Adrenal gland (tissue), 12 donors: Measurements from ENCODE around the gene IMMP2L. TPM values are rescaled to one million over a fixed set of nuclear protein-coding genes. Genes with fewer than 3 reads are reported as not detected.

ENCODE experiments used
- DNase-seq, 7 donors: peaks; one replicate each; pipeline ENCODE4 v3.0.0-alpha.2; 2019 to 2020
- H3K27ac ChIP-seq, 5 donors: fragments of 200-600 bp; sonication (generic) in 4 of 5; 1 replicate in 3 of 5; 2 replicates in 2 of 5; pipeline versions ENCODE4 v1.5.1 to v1.8.0; 2016 to 2020; ENCODE audit warnings: mild to moderate bottlenecking in 1 of 5
- H3K27me3 ChIP-seq: fragments of 200-600 bp; 2 replicates; pipeline ENCODE4 v1.8.0; 2021
- H3K36me3 ChIP-seq, 2 donors: fragments of 200-600 bp; replicated peaks in 1 of 2; 1 replicate in 1 of 2; 2 replicates in 1 of 2; pipeline versions ENCODE4 v1.5.1 to v1.8.0; 2018 to 2022
- H3K4me1 ChIP-seq, 2 donors: fragments of 200-600 bp; replicated peaks in 1 of 2; 1 replicate in 1 of 2; 2 replicates in 1 of 2; pipeline versions ENCODE4 v1.5.1 to v1.8.0; 2018 to 2021
- H3K4me3 ChIP-seq, 4 donors: fragments of 200-600 bp; sonication (generic) in 3 of 4; one replicate each; pipeline ENCODE4 v1.5.1; 2016 to 2018
- H3K9me3 ChIP-seq, 3 donors: fragments of 200-600 bp; sonication (generic) in 1 of 3; replicated peaks in 1 of 3; 1 replicate in 2 of 3; 2 replicates in 1 of 3; pipeline versions ENCODE4 v1.5.1 to v1.8.0; 2016 to 2021
- CTCF ChIP-seq, 6 experiments: fragments of 450-650 bp in 4 of 6; fragments of 200-600 bp in 2 of 6; sonication (generic) in 1 of 6; IDR thresholded peaks; 1 replicate in 5 of 6; 2 replicates in 1 of 6; pipeline versions ENCODE4 v1.5.1 to v1.8.0; 2016 to 2021; ENCODE audit warnings: antibody characterized with exemption in 6 of 6, mild to moderate bottlenecking in 2 of 6, moderate library complexity in 1 of 6
- POLR2A ChIP-seq, 2 donors: fragments of 450-650 bp; IDR thresholded peaks; one replicate each; pipeline ENCODE4 v1.6.1; 2017; ENCODE audit warnings: antibody characterized with exemption in 2 of 2, mild to moderate bottlenecking in 2 of 2, moderate library complexity in 1 of 2
- WGBS, 4 donors: extraction: QIAGEN DNeasy Blood & Tissue Kit in 2 of 4; methylation state at CpG; one replicate each; pipeline versions ENCODE4 v1.1.5 to v1.1.7; 2013 to 2017; 5-methylcytosine and 5-hydroxymethylcytosine counted together
- intact Hi-C, 2 donors: fragments of 100-400 bp; cut with DNase I; formaldehyde crosslinking; loops; one replicate each; pipeline versions ENCODE4 v1.14.1 to v1.15.0; 2022 to 2023
- polyA plus RNA-seq, 3 donors: library from polyadenylated mRNA; stranded (reverse); fragments of 200-250 nt in 2 of 3; fragments of 350-450 nt in 1 of 3; fragmentation: Illumina TruSeq in 1 of 3; extraction: RNeasy Lipid Tissue Mini Kit (QIAGEN cat#74804) in 1 of 3; gene quantifications; one replicate each; pipeline ENCODE4 v1.2.3, GENCODE V29; 2013 to 2014
- total RNA-seq, 9 donors: library from RNA; depleted of rRNA in 4 of 9; stranded (reverse); fragments of >200 nt in 4 of 9; fragments of 120-200 nt in 1 of 9; fragmentation: NEBNext Ultra II Directional in 1 of 9; extraction: Animal tissue kit (Norgen Biotek cat#: 25700) in 1 of 9; gene quantifications; one replicate each; pipeline versions ENCODE4 v1.1.0 to v1.2.4, GENCODE V29; 2013 to 2023
- donor health status: healthy with polysubstance abuse.
- donor health status: Bipolar disorder and iron deficiency.
- donor health status: DM: yes; HTN: yes; CAD: no.
- donor health status: DM: no; HTN: no; CAD: no.
- donor health status: DM: no; HTN: no; CAD: no.
- donor health status: DM: yes; HTN: yes; CAD: no.

Gene IMMP2L
- total and polyA plus RNA-seq, 12 donors = 13.4 to 34.1 (median 25.3) TPM

DNA sequence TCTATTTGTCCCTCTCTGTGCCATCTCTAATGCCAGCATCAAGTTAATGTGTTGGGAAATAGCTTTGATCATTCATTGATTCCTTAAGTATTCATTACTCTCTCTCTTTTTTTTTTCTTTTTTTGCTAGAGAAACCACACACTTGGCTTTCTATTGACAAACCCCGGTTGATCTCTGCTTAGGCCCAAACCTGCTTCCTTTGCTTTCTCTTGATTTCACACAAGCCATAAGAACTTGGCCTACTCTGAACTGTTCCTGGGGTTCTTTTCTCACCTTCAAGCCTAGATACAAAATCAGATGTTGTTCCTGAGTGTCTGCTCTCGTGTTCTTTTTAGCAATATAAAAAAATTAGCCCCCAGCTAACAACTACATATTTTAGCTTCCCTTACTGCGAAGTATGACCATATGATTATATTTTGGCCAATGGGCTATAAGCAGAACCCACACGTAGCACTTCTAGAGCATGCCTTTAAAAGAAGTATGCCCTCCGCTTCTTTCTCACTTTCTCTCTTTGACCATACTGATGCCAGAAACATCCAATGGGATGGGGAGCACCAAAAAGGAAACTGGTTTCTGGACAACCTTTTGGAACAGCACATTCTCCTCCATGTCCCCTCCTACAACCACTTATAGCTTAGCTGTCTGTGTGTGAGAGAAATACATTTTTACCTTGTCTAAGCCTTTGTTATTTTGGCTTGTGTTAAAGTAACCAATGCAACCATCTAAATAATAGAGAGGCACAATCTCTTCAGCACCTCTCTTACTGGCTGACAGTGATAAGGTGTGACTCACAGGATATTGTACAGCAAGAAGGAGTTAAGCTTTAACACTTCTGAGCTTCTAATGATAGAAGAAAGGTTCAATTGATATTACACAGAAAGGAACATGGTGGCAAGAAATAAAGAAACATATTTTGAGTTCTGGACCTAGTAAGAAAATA, 568.0 kb downstream of the IMMP2L start:
- H3K4me1 ChIP-seq = no peaks in the 10 kb centered on the region
- H3K36me3 ChIP-seq = no peaks in the 10 kb centered on the region
- no peaks in the 10 kb centered on the region for H3K27me3 ChIP-seq
- intact Hi-C loops = no loop called here
- H3K9me3 ChIP-seq = no peaks in the 10 kb centered on the region
- H3K27ac ChIP-seq = no peak overlapping the region
- DNase-seq = no peak
- TF ChIP-seq POLR2A (IDR thresholded peaks at IDR 0.05) = no peak
- TF ChIP-seq CTCF (IDR thresholded peaks at IDR 0.05) = no peak
- WGBS, 4 donors = 95 to 100% (median 95%) methylated on average over 5 of the region's 5 CpGs
- no peak overlapping the region for H3K4me3 ChIP-seq

DNA sequence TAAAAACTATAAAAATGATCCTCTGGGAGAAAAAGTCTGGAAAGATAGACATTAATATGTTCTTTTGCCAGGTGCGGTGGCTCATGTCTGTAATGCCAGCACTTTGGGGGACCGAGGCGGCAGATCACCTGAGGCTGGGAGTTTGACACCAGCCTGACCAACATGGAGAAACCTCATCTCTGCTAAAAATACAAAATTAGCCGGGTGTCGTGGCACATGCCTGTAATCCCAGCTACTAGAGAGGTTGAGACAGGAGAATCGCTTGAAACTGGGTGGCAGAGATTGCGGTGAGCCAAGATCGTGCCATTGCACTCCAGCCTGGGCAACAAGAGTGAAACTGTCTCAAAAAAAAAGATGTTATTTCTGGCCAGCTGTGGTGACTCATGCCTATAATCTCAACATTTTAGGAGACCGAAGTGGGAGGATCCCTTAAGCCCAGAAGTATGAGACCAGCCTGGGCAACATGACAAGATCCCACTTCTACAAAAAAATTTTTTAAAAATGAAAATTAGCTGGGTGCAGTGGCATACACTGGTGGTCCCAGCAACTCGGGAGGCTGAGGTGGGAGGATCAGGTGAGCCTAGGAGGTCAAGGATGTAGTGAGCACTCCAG, 573.3 kb downstream of the IMMP2L start:
- Histone ChIP-seq H3K4me1 (no peaks in the 10 kb centered on the region), H3K27me3 (no peaks in the 10 kb centered on the region), H3K27ac (no peak overlapping the region), H3K4me3 (no peak overlapping the region), H3K36me3 (no peaks in the 10 kb centered on the region), H3K9me3 (no peaks in the 10 kb centered on the region)
- TF ChIP-seq POLR2A (IDR thresholded peaks at IDR 0.05) = no peak
- TF ChIP-seq CTCF (IDR thresholded peaks at IDR 0.05) = no peak
- intact Hi-C loops = no loop called here
- DNase-seq = no peak
- WGBS, 4 donors = 89 to 96% (median 93%) methylated on average over 9 to 10 of the region's 10 CpGs

DNA sequence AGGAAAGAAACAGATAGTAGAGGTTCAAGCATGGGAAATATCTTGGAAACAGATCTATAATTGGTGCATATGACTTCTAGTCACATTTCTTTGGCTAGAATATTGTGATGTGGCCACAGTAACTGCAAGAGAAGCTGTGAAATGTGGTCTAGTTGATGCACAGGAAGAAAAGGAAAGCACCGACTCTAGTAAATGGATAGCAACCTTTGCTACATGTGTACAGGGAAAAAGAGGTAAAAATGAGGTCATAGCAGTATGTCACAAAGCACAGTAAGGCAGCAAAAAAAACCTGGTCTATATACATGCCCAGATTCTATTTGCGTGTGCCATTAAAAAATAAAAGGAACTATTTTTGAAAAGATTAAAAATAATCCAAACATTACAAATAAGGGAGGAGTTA, 573.9 kb downstream of the IMMP2L start:
- H3K4me3 ChIP-seq = no peak overlapping the region
- TF ChIP-seq CTCF (IDR thresholded peaks at IDR 0.05) (no peak), POLR2A (IDR thresholded peaks at IDR 0.05) (no peak)
- WGBS, 4 donors = 93 to 97% (median 95%) methylated on average over 2 of the region's 2 CpGs

GRCh38 chr7:110987127-110987693, 575.1 kb downstream of the IMMP2L start:
- intact Hi-C loops = no loop called here
- H3K4me1 ChIP-seq = no peaks in the 10 kb centered on the region
- H3K27me3 ChIP-seq = no peaks in the 10 kb centered on the region
- TF ChIP-seq CTCF (IDR thresholded peaks at IDR 0.05) (no peak), POLR2A (IDR thresholded peaks at IDR 0.05) (no peak)
- H3K9me3 ChIP-seq = no peaks in the 10 kb centered on the region
- no peak for DNase-seq
- WGBS, 4 donors = 93 to 100% (median 95%) methylated on average over 1 of the region's 1 CpG
- no peaks in the 10 kb centered on the region for H3K36me3 ChIP-seq
- H3K4me3 ChIP-seq = no peak overlapping the region
- H3K27ac ChIP-seq = no peak overlapping the region

More for the DNA sequence above, 573.9 kb downstream of the IMMP2L start:
- Histone ChIP-seq H3K27me3 (no peaks in the 10 kb centered on the region), H3K4me1 (no peaks in the 10 kb centered on the region), H3K27ac (no peak overlapping the region), H3K36me3 (no peaks in the 10 kb centered on the region), H3K9me3 (no peaks in the 10 kb centered on the region)
- intact Hi-C loops = no loop called here
- DNase-seq = no peak
